Fibroblast of the aortic adventitia (primary cell): ENCODE data around the gene CDH11. TPM values are rescaled to one million over a fixed set of nuclear protein-coding genes. Genes with fewer than 3 reads are reported as not detected.

Experiments used
- DNase-seq: peaks from one replicate; pipeline ENCODE4 v3.0.0-alpha.2; 2010; ENCODE audit warnings: low read depth
- H3K4me3 ChIP-seq: 2 replicates; pipeline ENCODE4 v1.5.1; 2011; ENCODE audit warnings: low read depth, mild to moderate bottlenecking, control low read depth, low read length, moderate library complexity
- CTCF ChIP-seq: IDR thresholded peaks from 2 replicates; pipeline ENCODE4 v1.5.1; 2011; ENCODE audit warnings: mild to moderate bottlenecking, low read length, control low read depth, inconsistent platforms; ENCODE audit not compliant: insufficient read depth
- total RNA-seq: library from RNA; depleted of rRNA; stranded (reverse); fragments of >200 nt; gene quantifications from 2 replicates; pipeline ENCODE4 v1.2.3, GENCODE V29; 2012; ENCODE audit warnings: low replicate concordance

The CDH11 gene
- total RNA-seq, 1 donor = 397 TPM

GRCh38 chr16:65010125-65010524 lies 111.7 kb downstream of the CDH11 start:
- TF ChIP-seq CTCF = no peak
- no peak for DNase-seq
- no peak overlapping the region for H3K4me3 ChIP-seq

GRCh38 chr16:65005696-65006095 lies 116.2 kb downstream of the CDH11 start:
- no peak overlapping the region for H3K4me3 ChIP-seq
- DNase-seq = no peak
- no peak for TF ChIP-seq CTCF

GRCh38 chr16:65004570-65004969 lies 117.3 kb downstream of the CDH11 start:
- no peak overlapping the region for H3K4me3 ChIP-seq
- TF ChIP-seq CTCF = no peak
- no peak for DNase-seq

DNA sequence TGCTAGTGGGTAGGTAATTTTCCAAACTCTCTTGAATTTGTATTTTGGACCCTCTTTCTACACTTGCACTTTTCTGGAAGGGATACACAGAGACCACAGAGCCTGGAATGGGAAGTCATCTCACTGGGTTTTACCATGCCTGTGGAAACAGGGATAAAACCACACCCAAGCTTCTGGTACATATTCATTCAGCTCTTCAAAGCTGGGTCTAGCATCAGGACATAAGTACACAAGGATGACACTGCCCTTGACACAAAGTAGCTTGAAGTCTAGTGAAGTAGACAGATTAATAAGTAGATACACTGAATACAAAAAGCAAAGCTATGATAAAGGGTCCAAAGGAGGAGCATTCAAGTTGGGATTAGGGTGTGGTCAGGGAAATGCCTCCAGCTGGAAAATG lies 118.2 kb downstream of the CDH11 start:
- no peak overlapping the region for H3K4me3 ChIP-seq
- TF ChIP-seq CTCF = no peak
- DNase-seq = no peak

DNA sequence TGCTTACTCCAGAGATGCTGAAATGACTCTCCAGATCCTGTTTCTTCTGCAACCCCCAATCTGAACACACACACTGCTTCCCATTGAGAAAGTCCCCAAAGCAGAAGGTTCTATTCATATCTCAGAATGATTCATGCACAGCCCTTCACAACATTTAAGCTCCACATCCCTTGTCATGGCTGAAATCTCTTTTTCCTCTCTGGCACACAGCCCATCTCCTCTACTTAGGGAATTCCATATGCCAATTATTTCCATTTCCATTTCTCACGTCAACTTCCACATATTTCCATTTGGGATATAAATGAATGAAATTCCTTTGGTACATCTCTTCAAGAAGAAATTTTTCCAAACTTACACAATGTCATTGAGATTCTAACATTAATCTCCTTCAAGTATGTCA lies 119.6 kb downstream of the CDH11 start:
- peak; percentile 88 for DNase-seq
- no peak for TF ChIP-seq CTCF
- H3K4me3 ChIP-seq = no peak overlapping the region

GRCh38 chr16:65000654-65001053 lies 121.2 kb downstream of the CDH11 start:
- DNase-seq = no peak
- no peak overlapping the region for H3K4me3 ChIP-seq
- no peak for TF ChIP-seq CTCF

DNA sequence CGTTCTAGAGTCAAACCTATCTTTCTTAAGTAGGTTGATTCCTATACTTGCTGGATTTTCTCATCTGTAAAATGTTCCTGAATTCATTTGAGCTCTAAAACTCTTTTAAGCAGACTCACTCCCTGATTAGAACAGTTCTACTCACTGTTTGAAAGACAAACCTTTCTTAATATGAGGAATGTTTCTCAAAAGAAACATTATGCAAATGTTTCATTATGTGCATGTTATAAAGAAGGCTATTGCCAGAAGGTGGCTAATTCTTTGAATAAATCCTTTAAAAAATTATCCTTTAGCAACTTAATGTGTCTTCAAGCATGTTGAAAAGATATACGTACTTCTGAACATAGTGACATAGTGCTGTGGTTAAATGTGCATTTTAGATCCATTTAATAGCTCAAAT lies 124.1 kb downstream of the CDH11 start:
- H3K4me3 ChIP-seq = no peak overlapping the region
- no peak for DNase-seq
- TF ChIP-seq CTCF = no peak
